NCI-H1092 treated with DMSO at 0.1 percent for 48 hours (cell line): ENCODE results near the gene THSD7B.
"Not testable (repeated sequence)": the region's sequence is repeated elsewhere in the genome, so short reads cannot be mapped to it uniquely, and the experiment has no call there.

Experiments
- DNase-seq: peaks from one replicate; lab custom pipeline; 2025; lab: John Stamatoyannopoulos, UW

THSD7B gene

DNA sequence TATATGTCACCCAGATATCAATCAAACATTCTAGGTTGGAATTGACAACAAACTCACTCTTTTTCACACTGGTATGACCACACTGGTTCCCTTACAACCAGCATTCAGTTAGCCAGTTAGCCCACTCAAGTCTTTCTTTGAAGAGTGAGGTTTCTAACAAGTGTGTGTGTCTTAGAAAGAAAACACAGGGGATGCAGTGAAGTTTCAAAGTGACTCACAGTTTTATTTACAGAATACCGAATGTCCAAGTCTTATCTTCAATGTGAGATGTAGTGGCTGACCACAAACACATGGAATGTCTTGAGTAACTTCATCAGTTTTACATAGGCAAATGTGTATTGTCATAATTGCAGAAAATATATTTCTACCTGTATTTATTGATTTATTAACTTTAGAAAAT is 924.2 kb downstream of the THSD7B start:
- no peak for DNase-seq

DNA sequence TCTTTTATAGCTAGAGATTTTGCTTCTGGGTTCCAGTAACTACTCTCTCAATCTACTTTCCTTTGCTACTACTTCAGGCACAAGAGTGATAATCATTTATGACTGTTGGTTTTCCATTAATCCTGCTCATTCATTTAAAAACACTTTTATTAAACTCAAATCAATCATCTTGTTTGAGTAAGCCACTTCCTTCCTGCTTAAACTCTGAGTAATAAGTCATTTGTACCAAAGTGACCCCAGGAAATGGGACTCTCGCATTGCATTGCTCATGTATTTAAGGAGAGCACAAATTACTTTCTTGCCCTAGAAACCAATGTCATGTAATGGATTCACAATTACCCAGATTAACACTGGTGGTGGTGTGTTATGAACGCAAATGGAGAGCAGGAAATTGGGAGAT is 928.2 kb downstream of the THSD7B start:
- no peak for DNase-seq

DNA sequence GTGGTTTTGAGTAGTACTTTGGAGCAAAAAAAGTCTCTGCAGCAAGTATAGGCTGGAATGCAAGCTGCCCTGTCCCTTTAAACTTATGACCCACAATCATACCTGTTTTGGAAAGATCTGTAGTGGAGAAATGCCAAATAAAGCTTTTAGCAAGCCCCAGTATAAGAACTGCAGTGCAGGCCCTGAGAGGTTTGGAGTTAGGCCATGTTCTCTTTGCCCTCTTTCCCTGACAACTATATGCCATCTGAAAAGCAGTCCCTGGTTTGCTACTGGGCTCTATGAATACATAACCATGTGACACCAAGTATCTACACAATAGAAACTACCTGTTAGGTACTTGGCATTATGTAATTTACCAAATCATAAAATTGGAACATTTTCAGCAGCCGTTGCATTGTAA is 931.6 kb downstream of the THSD7B start:
- DNase-seq, result no peak

DNA sequence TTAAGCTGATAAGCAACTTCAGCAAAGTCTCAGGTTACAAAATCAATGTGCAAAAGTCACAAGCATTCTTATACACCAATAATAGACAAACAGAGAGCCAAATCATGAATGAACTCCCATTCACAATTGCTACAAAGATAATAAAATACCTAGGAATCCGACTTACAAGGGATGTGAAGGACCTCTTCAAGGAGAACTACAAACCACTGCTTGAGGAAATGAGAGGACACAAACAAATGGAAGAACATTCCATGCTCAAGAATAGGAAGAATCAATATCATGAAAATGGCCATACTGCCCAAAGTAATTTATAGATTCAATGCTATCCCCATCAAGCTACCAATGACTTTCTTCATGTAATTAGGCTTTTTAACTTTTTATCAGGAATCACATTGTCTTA is 934.9 kb downstream of the THSD7B start:
- not testable (repeated sequence) for DNase-seq

DNA sequence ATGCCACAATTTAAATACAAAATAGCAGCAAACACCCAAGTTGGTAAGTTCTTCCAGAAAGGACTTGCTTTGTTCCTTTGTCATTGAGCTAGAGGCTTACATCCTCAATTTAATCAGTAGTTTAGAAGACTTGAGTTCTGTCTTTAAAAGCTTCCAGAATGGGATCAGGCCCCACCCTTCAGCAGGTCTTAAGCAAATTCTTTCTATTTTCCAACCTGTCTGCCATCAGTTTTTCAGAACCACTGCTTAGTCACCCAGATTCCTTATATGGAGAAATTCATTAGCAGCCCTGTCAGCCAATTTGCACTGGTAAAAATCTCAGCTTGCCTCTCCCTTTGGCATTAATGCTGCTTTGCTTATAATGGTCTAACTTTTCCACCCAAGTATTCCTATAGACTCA is 935.3 kb downstream of the THSD7B start:
- DNase-seq, result no peak

DNA sequence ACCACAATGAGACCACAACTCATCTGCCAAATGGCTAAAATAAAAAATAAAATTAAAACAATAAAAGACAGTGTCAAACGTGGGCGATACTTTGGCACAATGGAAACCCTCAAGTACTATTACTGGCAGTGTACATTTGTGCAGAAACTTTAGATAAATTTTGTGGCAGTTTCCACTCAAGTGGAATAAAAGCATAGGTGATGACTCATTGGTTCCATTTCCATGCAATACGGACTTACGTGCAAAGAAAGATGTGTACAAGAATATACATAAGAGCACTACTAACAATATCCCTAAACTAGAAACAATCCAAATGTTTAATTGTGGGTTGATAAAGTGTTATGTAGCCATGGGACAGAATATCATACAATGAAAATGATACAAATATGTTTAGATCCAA is 940.0 kb downstream of the THSD7B start:
- DNase-seq, result no peak

DNA sequence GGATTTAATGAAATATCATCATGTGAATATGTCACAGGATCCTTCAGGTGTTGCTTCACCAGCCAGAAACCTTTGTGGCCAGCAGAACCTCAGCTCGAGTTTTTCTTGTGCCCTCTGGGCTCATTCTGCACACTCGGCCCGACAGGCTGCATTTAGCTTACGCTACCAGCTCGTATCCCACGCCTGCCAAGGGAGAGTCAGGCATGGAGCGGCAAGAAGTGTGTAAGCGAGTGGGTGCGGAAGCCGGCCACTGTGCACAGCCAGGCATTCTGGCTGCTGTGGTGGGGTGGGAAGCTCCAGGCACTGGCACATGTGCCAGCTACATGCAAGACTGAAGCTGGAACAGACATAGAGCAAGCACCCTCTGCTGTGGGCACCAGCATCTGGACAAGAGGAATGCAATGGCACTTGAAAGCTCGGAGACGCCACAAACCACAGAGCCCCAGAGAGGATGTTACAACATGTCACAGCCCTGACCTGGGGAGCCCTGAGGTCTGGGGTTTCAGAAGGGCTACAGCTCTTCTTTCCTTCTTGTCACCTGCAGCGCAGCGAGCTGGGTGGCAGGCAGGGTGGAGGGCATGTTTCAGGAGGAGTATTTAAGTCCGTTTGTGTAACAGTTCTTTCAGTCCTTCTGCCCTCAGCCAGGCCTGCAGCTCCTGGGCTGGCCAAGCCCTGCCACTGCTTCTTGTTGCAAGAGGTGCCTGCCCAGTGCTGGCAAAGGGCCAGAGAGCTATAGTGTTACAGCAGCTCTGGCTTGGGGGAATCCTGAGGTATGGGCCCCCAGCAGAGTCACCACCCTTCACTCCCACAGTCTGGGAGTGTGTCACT is 941.7 kb downstream of the THSD7B start:
- DNase-seq, result no peak

DNA sequence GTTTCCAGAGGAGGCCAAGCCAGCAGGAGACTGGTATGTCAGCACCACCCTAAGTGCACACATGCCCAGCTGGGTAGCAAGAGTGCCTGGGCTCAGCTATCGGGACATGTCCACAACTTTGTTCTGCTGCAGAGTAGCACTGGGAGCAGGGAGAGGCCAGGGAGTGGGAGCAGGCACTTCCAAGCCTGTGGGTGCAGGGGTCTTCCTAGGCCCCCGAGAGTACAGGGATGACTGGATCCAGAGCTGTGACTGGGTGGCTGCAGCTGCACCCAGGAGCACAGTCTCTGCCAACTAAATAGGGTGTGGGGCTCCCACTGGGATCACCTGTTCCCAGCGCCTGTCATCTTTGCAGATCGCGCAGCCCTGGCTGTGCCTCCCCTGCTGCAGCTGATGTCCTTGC is 943.0 kb downstream of the THSD7B start:
- no peak for DNase-seq

DNA sequence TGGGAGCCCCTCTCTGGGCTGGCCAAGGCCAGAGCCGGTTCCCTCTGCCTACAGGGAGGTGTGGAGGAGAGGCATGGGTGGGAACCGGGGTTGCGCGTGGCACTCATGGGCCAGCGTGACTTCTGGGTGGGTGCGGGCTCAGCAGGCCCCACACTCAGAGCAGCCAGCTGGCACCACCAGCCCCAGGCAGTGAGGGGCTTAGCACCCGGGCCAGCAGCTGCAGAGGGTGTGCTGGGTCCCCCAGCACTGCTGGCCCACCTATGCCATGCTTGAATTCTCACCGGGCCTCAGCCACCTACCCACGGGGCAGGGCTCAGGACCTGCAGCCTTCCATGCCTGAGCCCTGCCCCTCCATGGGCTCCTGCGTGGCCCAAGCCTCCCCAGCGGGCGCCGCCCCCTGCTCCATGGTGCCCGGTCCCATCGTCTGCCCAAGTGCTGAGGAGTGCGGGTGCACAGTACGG is 950.4 kb downstream of the THSD7B start:
- DNase-seq, result no peak

DNA sequence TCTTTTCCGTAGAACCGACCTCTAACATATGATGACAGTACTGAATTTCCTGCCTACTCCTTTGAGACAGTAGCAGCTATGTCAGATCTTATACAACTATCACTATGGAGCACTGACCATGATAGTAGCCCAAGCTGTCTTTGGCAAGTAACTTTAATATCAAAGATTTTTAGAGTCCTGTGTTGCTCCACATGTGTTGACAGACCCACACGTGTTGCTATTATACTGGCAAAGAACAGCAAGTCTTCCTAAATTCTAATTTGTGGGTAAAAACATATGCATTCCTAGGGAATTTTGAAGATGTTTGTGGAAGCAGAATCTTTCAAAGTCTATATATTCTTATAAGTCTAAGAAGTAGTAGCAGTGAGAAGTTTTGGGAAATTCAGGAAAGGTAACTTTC is 953.4 kb downstream of the THSD7B start:
- no peak for DNase-seq

DNA sequence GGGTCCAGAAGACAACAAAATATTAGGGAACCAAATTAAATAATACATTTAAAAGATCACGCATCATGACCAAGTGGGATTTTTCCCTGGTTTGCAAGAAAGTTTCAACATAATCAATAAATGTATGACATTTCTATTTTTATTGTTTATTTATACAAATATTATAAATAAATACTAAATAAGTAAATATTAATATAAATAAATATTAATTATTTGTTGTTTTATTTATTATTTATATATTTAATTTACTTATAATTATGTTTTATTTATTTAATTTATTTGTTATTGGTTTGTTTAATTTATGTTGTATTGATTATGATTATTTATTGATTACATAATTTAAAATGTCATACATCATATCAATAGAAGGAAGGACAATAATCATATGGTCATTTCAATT is 956.4 kb downstream of the THSD7B start:
- no peak for DNase-seq

DNA sequence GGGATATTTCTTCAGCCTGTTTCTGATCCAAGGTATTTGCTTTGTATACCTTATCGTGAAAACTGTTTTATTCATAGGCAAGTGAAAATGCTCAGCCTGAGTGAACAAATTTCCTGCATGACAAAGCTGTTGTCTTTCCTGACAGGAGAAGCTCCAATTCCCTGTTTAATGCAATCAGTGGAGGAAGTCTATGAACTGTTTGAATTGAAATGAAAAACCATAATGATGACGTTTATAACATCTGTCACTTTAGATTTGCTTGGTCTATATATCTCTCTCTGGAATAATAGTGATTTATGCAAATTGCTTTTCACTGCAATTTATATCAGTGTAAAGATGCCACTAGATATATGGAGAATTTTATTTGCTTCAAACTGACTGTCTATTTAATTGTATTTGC is 959.6 kb downstream of the THSD7B start:
- no peak for DNase-seq
